Activated T-cell treated with anti-CD3 and anti-CD28 coated beads, Interleukin-2, amount 50 U/mL, for 4 hours (primary cell): ENCODE results near the gene NCF2. TPM values are rescaled to one million over a fixed set of nuclear protein-coding genes. Genes with fewer than 3 reads are reported as not detected.

ENCODE experiments used
- ATAC-seq, 2 donors: fragments of 200-7000 bp; cut with Tn5 transposase; one replicate each; pipeline ENCODE4 v1.10.0; 2021
- DNase-seq: peaks from one replicate; pipeline ENCODE4 v3.0.0-alpha.2; 2020
- H3K27me3 Mint-ChIP-seq: one replicate; pipeline ENCODE4 v1.8.0; 2021; ENCODE audit warnings: low read depth, mixed read lengths
- H3K36me3 Mint-ChIP-seq: one replicate; pipeline ENCODE4 v1.8.0; 2022; ENCODE audit warnings: mixed read lengths; ENCODE audit not compliant: insufficient read depth
- H3K4me1 Mint-ChIP-seq: one replicate; pipeline ENCODE4 v1.8.0; 2021; ENCODE audit warnings: low read depth, mixed read lengths
- H3K4me3 Mint-ChIP-seq: one replicate; pipeline ENCODE4 v1.8.0; 2021; ENCODE audit warnings: mild to moderate bottlenecking, moderate library complexity, mixed read lengths
- H3K9me3 Mint-ChIP-seq: one replicate; pipeline ENCODE4 v1.8.0; 2021; ENCODE audit warnings: mixed read lengths
- total RNA-seq, 3 donors: library from RNA; stranded (reverse); gene quantifications; one replicate each; pipeline ENCODE4 v1.2.1, GENCODE V29; 2021

Gene NCF2
- total RNA-seq, 3 donors from 2014 or later: 0.66 to 1.9 (median 0.89) TPM

DNA sequence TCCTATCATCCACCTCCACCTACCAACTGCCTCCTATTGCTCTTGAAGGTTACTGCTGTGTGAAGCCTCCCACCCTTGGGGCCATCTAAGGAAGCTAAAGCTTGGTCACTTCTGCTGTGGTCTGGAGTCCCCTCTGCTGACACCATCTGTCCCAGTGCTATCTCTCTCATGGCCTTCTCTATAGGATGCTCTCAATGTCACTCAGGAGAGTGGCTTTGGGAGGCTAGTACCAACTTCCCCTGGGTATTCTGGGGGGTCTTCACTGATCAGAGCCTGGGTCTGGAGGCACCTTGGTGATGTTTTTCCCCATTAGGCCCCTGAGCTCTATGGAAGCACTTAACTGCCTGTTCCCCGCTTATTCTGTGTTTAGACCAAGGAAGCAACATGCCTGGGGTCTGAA, 12.3 kb upstream of the NCF2 start:
- ATAC-seq (no peak), DNase-seq (no peak)
- Mint-ChIP-seq H3K9me3 (no peaks in the 10 kb centered on the region), H3K4me3 (no peak overlapping the region), H3K36me3 (no peaks in the 10 kb centered on the region), H3K27me3 (no peaks in the 10 kb centered on the region), H3K4me1 (no peaks in the 10 kb centered on the region)

DNA sequence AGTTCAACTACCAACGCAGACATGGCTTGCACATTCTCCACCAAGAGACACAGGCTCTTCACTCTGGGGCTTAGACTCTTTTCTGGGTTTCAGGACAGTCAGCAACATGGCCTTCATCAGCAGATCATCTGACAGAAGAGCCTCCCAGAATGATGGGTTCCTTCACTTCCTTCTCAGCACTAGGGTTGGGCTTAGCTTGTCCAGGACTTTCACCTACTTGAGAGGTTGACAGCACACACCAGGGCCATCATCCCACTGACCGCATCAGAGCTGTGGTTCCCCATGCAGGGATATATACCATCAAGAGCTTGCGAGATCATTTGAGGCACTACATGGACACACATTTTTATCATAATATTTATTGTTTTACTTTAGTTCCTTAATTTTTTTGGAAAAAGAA, 10.4 kb upstream of the NCF2 start:
- Mint-ChIP-seq H3K4me3 (no peak overlapping the region), H3K27me3 (no peaks in the 10 kb centered on the region), H3K4me1 (no peaks in the 10 kb centered on the region), H3K9me3 (no peaks in the 10 kb centered on the region), H3K36me3 (no peaks in the 10 kb centered on the region)
- ATAC-seq (no peak), DNase-seq (no peak)

DNA sequence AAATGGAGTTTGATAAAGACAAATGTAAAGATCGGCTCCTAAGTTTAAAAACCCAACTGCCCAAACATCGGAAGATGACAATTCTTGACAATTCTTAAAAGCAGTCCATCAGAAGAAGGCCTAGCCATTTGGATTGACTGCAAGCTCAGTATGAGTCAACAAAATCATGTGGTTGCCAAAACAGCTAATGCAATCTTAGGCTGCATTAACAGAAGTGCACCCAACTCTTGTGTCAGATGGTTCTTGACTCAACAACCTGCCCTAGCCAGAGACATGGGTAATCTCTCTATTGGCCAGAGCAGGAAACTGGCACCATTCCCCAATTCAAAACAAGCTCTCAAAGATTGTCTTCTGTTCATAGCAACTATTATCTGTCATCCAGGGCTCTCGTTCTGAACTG, 9.9 kb upstream of the NCF2 start:
- DNase-seq (no peak), ATAC-seq (no peak)
- H3K9me3 Mint-ChIP-seq: no peaks in the 10 kb centered on the region
- H3K27me3 Mint-ChIP-seq: no peaks in the 10 kb centered on the region
- H3K4me1 Mint-ChIP-seq: no peaks in the 10 kb centered on the region
- no peaks in the 10 kb centered on the region for H3K36me3 Mint-ChIP-seq
- no peak overlapping the region for H3K4me3 Mint-ChIP-seq

DNA sequence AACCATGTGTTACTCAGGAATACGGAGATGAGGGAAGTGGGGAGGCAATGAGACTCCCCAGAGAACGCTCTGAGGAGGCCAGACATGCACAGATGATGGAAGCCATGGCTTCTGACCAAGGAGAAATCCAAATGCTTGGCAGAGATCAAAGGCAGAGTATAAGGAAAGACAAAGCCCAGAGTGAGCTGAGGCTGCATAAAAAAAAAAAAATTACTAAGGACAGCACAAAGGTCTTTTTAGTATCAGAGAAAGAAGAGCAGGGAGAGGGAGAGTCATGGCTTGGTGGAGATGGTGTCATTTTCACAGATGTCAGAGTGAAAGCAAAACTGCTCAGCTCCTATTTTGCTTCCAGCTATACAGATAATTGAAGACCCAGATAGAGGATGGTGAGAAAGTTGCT, 8.1 kb upstream of the NCF2 start:
- Mint-ChIP-seq H3K4me1 (peaks cover 3% of the 10 kb centered on the region), H3K9me3 (no peaks in the 10 kb centered on the region), H3K36me3 (no peaks in the 10 kb centered on the region), H3K27me3 (no peaks in the 10 kb centered on the region), H3K4me3 (no peak overlapping the region)
- no peak for DNase-seq
- ATAC-seq: peak in 1 of 2 donors; percentile 52

DNA sequence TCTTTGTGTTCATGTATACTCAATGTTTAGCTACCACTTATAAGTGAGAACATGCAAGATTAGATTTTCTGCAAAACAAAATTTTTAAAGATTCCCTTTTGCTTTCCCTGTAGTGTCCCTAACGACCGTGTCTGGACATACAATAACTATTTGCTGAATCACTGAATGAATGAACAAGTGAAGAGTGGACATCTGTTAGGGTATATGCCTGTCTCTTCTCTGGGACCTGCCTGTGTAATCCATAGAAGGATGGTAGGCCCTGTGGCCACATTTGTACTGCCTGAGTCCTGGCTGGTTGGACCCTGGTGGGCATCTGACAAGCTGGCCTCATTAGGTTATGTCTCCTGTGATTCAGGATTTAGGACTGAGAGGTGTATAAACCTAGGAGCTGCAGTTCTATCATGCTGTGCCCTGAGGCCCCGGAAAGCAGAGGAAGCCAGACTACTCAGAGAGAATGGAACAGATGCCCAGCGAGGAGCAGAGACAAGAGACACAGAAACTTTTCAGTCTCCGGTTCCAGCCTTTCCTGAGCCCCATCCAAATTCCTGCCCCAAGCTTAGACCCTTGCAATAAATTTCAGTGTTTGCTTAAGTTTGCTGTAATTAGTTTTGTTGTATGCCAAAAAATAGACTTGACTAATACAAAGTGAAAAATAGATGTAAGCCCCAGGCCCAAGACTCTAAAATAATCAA, 7.5 kb upstream of the NCF2 start:
- H3K9me3 Mint-ChIP-seq: no peaks in the 10 kb centered on the region
- H3K36me3 Mint-ChIP-seq: no peaks in the 10 kb centered on the region
- peaks cover 7% of the 10 kb centered on the region for H3K4me1 Mint-ChIP-seq
- ATAC-seq (no peak), DNase-seq (no peak)
- H3K4me3 Mint-ChIP-seq: no peak overlapping the region
- no peaks in the 10 kb centered on the region for H3K27me3 Mint-ChIP-seq

DNA sequence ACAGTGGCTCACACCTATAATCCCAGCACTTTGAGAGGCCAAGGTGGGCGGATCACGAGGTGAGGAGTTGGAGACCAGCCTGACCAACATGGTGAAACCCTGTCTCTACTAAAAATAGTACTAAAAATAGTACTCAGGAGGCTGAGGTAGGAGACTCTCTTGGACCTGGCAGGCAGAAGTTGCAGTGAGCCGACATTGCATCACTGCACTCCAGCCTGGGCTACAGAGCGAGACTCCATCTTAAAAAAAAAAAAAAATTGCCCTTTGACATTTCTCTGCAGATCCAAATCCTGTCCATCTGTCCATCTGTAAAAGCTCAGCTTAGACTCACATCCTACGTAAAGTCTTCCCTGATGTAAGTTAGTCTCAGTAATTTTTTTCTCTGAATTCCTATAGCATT, 6.2 kb upstream of the NCF2 start:
- no peaks in the 10 kb centered on the region for H3K9me3 Mint-ChIP-seq
- H3K4me1 Mint-ChIP-seq: peaks cover 7% of the 10 kb centered on the region
- H3K4me3 Mint-ChIP-seq: no peak overlapping the region
- no peaks in the 10 kb centered on the region for H3K36me3 Mint-ChIP-seq
- no peak for DNase-seq
- no peaks in the 10 kb centered on the region for H3K27me3 Mint-ChIP-seq
- ATAC-seq: no peak

DNA sequence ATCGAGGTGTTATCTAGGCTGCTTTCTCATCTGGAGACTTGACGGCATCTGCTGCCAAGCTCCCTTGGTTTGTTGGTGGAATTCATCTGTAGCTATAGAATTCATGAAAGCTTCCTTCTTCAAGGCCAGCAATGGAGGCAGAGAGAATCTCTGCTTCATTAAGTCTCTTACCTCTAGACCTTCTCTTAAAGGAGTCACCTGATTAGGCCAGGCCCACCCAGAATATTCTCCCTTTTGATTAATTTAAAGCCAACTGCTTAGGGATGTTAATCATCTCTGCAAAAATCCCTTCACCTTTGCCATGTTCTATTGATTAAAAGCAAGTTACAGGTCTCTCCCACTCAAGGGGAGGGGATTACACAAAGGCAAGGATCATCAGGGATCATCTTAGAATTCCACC, 5.3 kb upstream of the NCF2 start:
- H3K4me3 Mint-ChIP-seq: no peak overlapping the region
- no peaks in the 10 kb centered on the region for H3K36me3 Mint-ChIP-seq
- no peak for ATAC-seq
- H3K27me3 Mint-ChIP-seq: no peaks in the 10 kb centered on the region
- DNase-seq: no peak
- peaks cover 10% of the 10 kb centered on the region for H3K4me1 Mint-ChIP-seq
- no peaks in the 10 kb centered on the region for H3K9me3 Mint-ChIP-seq

DNA sequence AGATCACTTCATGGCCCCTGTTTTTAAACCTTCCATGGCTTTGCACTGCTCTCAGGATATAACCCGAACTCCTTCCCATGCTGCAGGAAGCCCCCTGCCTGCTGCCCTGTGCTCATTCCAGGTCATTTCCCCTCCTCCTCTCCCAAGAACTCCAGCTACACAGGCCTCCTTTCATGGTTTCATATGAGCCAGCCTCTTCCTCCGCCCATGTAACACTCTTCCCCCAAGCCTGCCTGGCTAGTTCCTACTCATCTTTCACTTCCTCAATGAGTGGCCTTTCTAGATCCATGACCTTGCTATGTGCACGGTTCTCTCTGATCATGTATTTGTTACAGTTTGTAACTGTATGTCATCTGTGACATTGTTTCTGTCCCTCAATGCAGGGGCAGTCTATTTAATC, 3.1 kb upstream of the NCF2 start:
- Mint-ChIP-seq H3K27me3 (no peaks in the 10 kb centered on the region), H3K9me3 (no peaks in the 10 kb centered on the region), H3K4me1 (peaks cover 29% of the 10 kb centered on the region), H3K36me3 (no peaks in the 10 kb centered on the region), H3K4me3 (no peak overlapping the region)
- no peak for ATAC-seq
- DNase-seq: no peak

DNA sequence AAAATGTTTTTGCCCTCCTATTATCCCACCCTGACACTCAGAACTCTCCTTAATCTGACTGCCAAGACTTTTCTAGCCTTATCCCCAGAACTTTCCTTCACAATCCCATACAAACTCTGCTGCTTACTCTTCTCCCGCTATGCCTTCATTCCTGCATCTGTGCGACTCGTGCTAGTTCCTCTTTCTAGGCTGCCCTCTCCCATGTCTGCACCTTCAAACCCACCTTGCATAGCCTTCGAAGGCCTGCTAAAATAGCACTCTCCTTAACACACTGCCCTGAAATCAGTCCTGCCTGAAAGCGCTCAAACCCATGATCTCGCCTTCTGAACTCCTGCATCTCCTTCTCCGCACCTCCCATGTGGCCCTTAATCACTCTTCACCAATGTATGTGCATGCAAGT, 2.5 kb upstream of the NCF2 start:
- Mint-ChIP-seq H3K9me3 (no peaks in the 10 kb centered on the region), H3K4me1 (peaks cover 32% of the 10 kb centered on the region), H3K27me3 (no peaks in the 10 kb centered on the region), H3K36me3 (no peaks in the 10 kb centered on the region), H3K4me3 (no peak overlapping the region)
- no peak for DNase-seq
- no peak for ATAC-seq

DNA sequence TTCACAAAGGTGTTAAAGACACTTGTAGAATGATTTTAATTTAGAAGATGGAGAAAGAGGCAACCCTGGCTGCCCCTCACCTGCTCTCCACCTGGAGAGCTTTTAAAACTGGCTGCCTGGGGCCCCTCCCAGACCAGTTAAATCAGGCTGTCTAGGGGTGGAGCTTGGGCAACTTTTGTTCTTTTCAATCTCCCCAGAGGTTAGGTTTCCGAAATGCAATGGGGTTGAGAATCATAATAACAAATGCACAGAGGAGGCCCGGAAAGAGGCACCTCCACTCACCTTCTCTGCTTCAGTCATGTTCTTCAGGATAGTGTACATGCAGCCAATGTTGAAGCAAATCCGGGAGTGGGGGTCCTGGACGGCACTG, 400 bp downstream of the NCF2 start:
- peaks cover 32% of the 10 kb centered on the region for H3K4me1 Mint-ChIP-seq
- DNase-seq (no peak), ATAC-seq (no peak)
- no peaks in the 10 kb centered on the region for H3K27me3 Mint-ChIP-seq
- no peaks in the 10 kb centered on the region for H3K9me3 Mint-ChIP-seq
- H3K4me3 Mint-ChIP-seq: peak overlapping the region; percentile 14
- H3K36me3 Mint-ChIP-seq: no peaks in the 10 kb centered on the region

DNA sequence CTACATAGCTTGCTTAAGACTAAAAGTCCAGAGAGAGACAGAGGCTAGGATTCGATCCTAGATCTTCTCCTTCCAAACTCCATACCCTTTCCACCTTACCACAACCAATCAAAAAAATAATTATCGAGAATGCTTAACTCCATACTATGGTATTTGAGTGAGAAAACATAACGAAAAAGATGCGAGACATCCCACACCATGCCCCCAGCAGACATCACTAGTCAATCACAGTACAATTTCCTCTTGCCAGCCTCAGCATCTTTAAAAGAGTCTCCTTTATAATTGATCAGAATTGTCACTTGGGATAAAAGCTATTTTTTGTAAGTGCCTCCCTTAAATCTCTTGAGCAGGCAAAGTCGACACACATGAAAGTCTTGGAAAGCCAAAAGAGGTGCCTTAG, 875 bp downstream of the NCF2 start:
- Mint-ChIP-seq H3K4me1 (peaks cover 32% of the 10 kb centered on the region), H3K27me3 (no peaks in the 10 kb centered on the region), H3K4me3 (peak overlapping the region; percentile 14), H3K36me3 (no peaks in the 10 kb centered on the region), H3K9me3 (no peaks in the 10 kb centered on the region)
- DNase-seq: no peak
- no peak for ATAC-seq

DNA sequence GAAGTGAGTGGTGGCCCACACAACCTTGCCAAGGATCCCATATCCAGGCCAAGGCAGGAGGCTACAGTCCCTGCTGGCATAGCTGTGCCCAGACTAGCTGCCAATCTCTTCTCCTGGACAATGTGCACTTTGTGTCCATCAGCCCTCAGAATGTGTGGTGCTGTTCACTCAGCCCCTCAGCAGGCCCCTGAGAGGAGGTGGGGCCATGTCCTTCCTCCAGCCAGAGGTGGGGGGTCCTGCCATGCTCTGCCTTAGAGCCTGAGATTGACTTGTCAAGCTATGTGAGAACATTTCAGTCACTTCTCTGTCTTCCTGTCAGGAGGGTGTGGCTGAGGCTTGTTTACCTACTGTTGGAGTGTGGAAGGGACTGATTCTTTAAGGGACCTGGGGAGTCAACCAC, 1.4 kb downstream of the NCF2 start:
- Mint-ChIP-seq H3K27me3 (no peaks in the 10 kb centered on the region), H3K4me1 (peaks cover 32% of the 10 kb centered on the region), H3K9me3 (no peaks in the 10 kb centered on the region), H3K36me3 (no peaks in the 10 kb centered on the region), H3K4me3 (no peak overlapping the region)
- no peak for ATAC-seq
- no peak for DNase-seq

DNA sequence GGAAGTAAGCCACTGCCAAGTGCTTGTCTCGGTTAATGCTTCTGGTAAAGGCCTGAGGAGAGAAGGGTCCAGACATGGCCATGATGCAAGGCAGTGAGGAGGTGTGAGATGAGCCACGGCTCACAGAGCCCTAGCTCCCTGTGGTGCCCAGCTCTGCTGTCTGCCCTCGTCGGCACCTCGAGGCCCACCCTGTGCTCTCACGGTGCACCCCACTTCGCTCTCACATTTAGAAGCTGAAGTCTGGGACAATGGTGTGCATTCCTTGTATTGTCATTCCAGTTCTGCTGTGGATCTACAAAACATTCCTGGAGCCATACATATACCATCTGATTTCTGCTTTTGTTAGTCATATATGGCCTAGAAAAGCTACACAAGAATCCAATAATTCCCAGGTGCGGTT, 3.3 kb downstream of the NCF2 start:
- ATAC-seq: no peak
- Mint-ChIP-seq H3K4me3 (no peak overlapping the region), H3K9me3 (no peaks in the 10 kb centered on the region), H3K4me1 (peaks cover 25% of the 10 kb centered on the region), H3K27me3 (no peaks in the 10 kb centered on the region), H3K36me3 (no peaks in the 10 kb centered on the region)
- no peak for DNase-seq

DNA sequence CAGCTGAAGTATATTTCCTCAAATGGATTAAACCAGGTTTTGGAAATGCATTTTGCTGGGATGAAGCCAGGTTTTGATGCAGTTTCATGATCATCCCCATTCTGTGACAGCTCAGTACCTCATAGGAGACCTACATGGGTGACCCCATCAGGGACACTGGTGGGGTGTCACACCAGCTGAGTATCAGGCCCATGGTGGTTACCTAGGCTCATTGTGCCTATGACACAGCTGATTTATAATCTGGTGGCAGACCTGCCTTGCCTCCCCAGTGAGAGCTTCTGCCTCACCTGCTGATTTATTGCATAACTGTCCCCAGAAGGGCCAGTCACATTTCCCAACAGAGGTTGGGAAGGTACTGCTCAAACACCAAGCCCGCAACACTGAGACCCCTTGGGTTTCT, 3.8 kb downstream of the NCF2 start:
- Mint-ChIP-seq H3K9me3 (no peaks in the 10 kb centered on the region), H3K4me1 (peaks cover 25% of the 10 kb centered on the region), H3K4me3 (no peak overlapping the region), H3K27me3 (no peaks in the 10 kb centered on the region), H3K36me3 (no peaks in the 10 kb centered on the region)
- no peak for DNase-seq
- no peak for ATAC-seq

DNA sequence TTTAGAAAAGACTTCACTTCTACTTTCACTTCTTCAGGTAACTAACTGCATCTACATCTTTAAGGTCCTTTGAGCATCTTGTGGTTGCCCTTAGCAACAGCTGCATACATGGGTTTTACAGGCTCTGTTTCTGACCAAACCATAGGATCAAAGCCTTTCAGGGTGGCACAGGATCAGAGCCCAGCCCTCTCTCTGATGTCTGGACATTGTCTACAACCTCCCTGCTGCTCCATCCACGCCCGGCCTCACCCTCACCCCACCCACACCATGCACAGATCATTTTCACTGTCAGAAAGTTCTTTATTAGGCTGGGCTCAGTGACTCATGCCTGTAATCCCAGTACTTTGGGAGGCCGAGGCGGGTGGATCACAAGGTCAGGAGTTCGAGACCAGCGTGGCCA, 5.2 kb downstream of the NCF2 start:
- Mint-ChIP-seq H3K4me1 (peaks cover 19% of the 10 kb centered on the region), H3K36me3 (no peaks in the 10 kb centered on the region), H3K4me3 (no peak overlapping the region), H3K27me3 (no peaks in the 10 kb centered on the region), H3K9me3 (no peaks in the 10 kb centered on the region)
- ATAC-seq (no peak), DNase-seq (no peak)

DNA sequence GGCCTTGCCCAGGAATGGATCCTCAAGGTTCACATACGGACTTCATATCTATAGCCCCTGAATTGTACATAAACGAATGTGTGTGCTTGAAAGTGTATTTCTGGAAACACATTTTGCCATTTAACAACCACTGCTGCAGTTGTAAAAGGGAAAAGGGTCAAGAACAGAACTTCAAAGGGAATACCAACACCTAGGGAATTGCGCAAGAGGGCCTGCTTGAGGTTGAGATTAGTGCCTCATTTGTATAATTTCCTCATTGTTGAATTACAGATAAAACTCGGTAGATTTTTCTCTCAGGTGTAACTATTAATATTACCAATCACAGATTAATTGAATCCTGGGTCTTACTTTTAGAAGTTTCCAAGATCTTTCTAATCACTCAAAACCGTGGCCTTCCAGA, 6.1 kb downstream of the NCF2 start:
- no peak overlapping the region for H3K4me3 Mint-ChIP-seq
- no peak for ATAC-seq
- no peak for DNase-seq
- no peaks in the 10 kb centered on the region for H3K9me3 Mint-ChIP-seq
- H3K27me3 Mint-ChIP-seq: no peaks in the 10 kb centered on the region
- peaks cover 15% of the 10 kb centered on the region for H3K4me1 Mint-ChIP-seq
- no peaks in the 10 kb centered on the region for H3K36me3 Mint-ChIP-seq
